ENCODE data around the gene PALMD.
A peak's percentile ranks its signal among the peaks of the same experiment; 100 is the strongest.

Gene PALMD

GRCh38 chr1:99725996-99726395 lies 80.1 kb downstream of the PALMD start:
- no peak for DNase-seq (ENCODE audit: low read depth)
- no peak overlapping the region for H3K4me3 ChIP-seq (ENCODE audit: low read depth, low read length)
- TF ChIP-seq CTCF (conservative IDR thresholded peaks at IDR 0.05; ENCODE audit: low read depth, low read length), result no peak

- no peak for TF ChIP-seq CTCF (conservative IDR thresholded peaks at IDR 0.05; ENCODE audit: low read depth, low read length)
- no peak overlapping the region for H3K4me3 ChIP-seq (ENCODE audit: low read depth, low read length)
Observed at GRCh38 chr1:99726407-99726806, 80.5 kb downstream of the PALMD start.

GRCh38 chr1:99726818-99727217 lies 80.9 kb downstream of the PALMD start:
- no peak for TF ChIP-seq CTCF (conservative IDR thresholded peaks at IDR 0.05; ENCODE audit: low read depth, low read length)
- DNase-seq (ENCODE audit: low read depth), result no peak
- H3K4me3 ChIP-seq (ENCODE audit: low read depth, low read length), result no peak overlapping the region

More at GRCh38 chr1:99726407-99726806, 80.5 kb downstream of the PALMD start:
- DNase-seq (ENCODE audit: low read depth), result no peak

GRCh38 chr1:99727575-99728185 lies 81.8 kb downstream of the PALMD start:
- no peak overlapping the region for H3K4me3 ChIP-seq (ENCODE audit: low read depth, low read length)
- DNase-seq (ENCODE audit: low read depth), result peak; percentile 96
- no peak for TF ChIP-seq CTCF (conservative IDR thresholded peaks at IDR 0.05; ENCODE audit: low read depth, low read length)

GRCh38 chr1:99728494-99729235 lies 82.8 kb downstream of the PALMD start:
- TF ChIP-seq CTCF (conservative IDR thresholded peaks at IDR 0.05; ENCODE audit: low read depth, low read length), result peak; percentile 61
- peak; percentile 41 for DNase-seq (ENCODE audit: low read depth)
- no peak overlapping the region for H3K4me3 ChIP-seq (ENCODE audit: low read depth, low read length)

GRCh38 chr1:99731384-99731783 lies 85.5 kb downstream of the PALMD start:
- TF ChIP-seq CTCF (conservative IDR thresholded peaks at IDR 0.05; ENCODE audit: low read depth, low read length), result no peak
- peak; percentile 52 for DNase-seq (ENCODE audit: low read depth)
- no peak overlapping the region for H3K4me3 ChIP-seq (ENCODE audit: low read depth, low read length)

GRCh38 chr1:99735852-99736251 lies 89.9 kb downstream of the PALMD start:
- no peak for DNase-seq (ENCODE audit: low read depth)
- no peak for TF ChIP-seq CTCF (conservative IDR thresholded peaks at IDR 0.05; ENCODE audit: low read depth, low read length)
- H3K4me3 ChIP-seq (ENCODE audit: low read depth, low read length), result no peak overlapping the region

Measured in choroid plexus epithelial cell (primary cell).